ENCODE measurements around the gene CPHXL2. TPM values are rescaled to one million over a fixed set of nuclear protein-coding genes. Genes with fewer than 3 reads are reported as not detected.

Gene CPHXL2
- total RNA-seq, 2 donors from 2014 or later, result not detected

DNA sequence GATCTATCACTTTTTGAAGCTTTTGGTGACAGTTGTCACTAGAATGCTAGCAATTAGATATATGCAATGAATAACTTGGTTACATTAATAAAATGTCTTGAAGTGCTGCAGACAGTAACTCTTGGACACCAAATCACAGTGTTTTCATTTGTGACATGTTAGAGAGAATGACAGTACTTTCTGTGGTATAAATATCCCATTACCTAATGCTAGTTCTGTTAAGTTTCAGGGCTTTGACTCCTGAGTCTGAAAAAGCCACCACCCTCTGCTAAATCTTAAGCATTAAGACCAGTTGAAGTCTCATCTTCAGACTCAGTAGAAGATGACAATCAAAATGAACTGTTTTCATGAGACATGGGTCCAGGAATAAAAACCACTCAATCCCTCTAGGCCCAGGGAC, 10.6 kb upstream of the CPHXL2 start:
- DNase-seq (ENCODE audit: low spot score), result no peak
- H3K9me3 ChIP-seq, result no peaks in the 10 kb centered on the region

DNA sequence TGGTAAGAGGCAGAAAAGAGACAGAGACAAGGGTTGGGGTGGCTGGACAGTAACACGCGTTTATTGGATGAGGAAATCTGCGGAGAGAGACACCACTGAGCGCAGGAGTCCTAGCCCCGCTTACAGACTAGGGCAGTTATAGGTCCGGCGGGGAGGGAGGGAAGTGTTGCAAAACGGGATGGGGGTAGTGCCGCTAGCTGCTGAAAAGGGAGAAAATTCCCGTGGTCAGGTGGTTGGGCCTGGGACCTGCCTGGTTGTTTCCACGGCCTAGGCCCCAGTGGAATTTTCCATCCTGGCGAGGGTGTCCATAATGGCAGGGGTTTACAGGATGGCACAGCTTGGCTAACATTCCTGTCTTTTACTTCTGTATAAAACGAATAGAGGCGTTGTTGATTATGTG, 5.5 kb upstream of the CPHXL2 start:
- 91% methylated on average over 14 of the region's 14 CpGs for WGBS
- H3K4me1 ChIP-seq (replicated peaks), result no peaks in the 10 kb centered on the region
- no peaks in the 10 kb centered on the region for H3K9me3 ChIP-seq
- H3K27ac ChIP-seq, result no peak overlapping the region
- intact Hi-C loops (cut with DNase I), result no loop called here
- H3K27me3 ChIP-seq (replicated peaks; ENCODE audit: insufficient read depth), result no peaks in the 10 kb centered on the region
- no peak overlapping the region for H3K4me3 ChIP-seq
- no peaks in the 10 kb centered on the region for H3K36me3 ChIP-seq
- no peak for DNase-seq (ENCODE audit: low spot score)
- TF ChIP-seq POLR2AphosphoS5 (IDR thresholded peaks at IDR 0.05) (no peak), POLR2A (IDR thresholded peaks at IDR 0.05) (no peak)
- TF ChIP-seq, protein P1, sequence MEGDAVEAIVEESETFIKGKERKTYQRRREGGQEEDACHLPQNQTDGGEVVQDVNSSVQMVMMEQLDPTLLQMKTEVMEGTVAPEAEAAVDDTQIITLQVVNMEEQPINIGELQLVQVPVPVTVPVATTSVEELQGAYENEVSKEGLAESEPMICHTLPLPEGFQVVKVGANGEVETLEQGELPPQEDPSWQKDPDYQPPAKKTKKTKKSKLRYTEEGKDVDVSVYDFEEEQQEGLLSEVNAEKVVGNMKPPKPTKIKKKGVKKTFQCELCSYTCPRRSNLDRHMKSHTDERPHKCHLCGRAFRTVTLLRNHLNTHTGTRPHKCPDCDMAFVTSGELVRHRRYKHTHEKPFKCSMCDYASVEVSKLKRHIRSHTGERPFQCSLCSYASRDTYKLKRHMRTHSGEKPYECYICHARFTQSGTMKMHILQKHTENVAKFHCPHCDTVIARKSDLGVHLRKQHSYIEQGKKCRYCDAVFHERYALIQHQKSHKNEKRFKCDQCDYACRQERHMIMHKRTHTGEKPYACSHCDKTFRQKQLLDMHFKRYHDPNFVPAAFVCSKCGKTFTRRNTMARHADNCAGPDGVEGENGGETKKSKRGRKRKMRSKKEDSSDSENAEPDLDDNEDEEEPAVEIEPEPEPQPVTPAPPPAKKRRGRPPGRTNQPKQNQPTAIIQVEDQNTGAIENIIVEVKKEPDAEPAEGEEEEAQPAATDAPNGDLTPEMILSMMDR (IDR thresholded peaks at IDR 0.05), result no peak

More for the DNA sequence above, 10.6 kb upstream of the CPHXL2 start:
- intact Hi-C loops (cut with DNase I), result no loop called here
- Histone ChIP-seq H3K4me3 (no peak overlapping the region), H3K27me3 (replicated peaks; ENCODE audit: insufficient read depth) (no peaks in the 10 kb centered on the region), H3K4me1 (replicated peaks) (no peaks in the 10 kb centered on the region), H3K27ac (no peak overlapping the region), H3K36me3 (no peaks in the 10 kb centered on the region)
- TF ChIP-seq POLR2AphosphoS5 (IDR thresholded peaks at IDR 0.05), result no peak
- TF ChIP-seq POLR2A (IDR thresholded peaks at IDR 0.05), result no peak
- TF ChIP-seq, protein P1 (IDR thresholded peaks at IDR 0.05), result no peak

DNA sequence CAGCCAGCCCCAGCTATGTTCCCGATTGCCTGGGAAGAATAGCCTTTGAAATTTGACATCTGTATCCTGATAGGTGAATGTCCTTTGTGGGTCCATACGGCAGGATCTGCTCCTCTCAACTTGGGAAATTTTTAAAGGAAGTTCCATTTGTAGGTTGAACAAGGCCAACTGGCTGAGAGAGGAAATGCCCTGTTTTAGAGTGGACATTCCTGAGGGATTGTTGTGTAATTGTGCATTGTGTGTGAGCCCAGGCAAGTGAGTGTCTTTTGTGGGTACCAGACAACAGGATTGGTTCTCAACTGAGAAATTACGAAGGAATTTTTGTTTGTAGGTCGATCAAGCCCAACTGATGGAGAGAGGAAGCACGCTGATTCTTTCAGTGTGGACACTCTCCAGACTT, 2.6 kb upstream of the CPHXL2 start:
- H3K4me1 ChIP-seq (replicated peaks), result no peaks in the 10 kb centered on the region
- H3K36me3 ChIP-seq, result no peaks in the 10 kb centered on the region
- H3K27me3 ChIP-seq (replicated peaks; ENCODE audit: insufficient read depth), result no peaks in the 10 kb centered on the region
- no peak for DNase-seq (ENCODE audit: low spot score)
- intact Hi-C loops (cut with DNase I), result no loop called here
- WGBS, result 84% methylated on average over 5 of the region's 5 CpGs
- H3K27ac ChIP-seq, result no peak overlapping the region
- no peak overlapping the region for H3K4me3 ChIP-seq
- no peaks in the 10 kb centered on the region for H3K9me3 ChIP-seq
- no peak for TF ChIP-seq POLR2AphosphoS5 (IDR thresholded peaks at IDR 0.05)
- TF ChIP-seq, protein P1 (IDR thresholded peaks at IDR 0.05), result no peak

DNA sequence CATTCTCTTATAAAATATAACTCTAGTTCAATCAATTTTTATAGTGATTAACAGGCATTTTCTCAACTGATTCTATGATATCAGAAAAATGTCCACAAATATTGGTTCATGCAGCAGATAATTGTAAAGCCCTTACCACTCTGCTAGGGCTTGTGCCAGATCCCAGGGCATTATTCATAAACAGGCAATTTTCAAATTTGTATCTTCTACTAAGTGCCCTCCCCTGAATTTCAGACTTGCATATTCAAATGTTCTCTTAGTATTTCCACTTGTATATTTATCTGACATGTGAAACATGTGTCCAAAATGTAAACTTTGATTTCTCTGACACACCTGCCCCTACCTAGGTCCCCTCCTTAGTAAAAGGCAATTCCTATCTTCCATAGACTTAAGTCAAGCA, 9.3 kb downstream of the CPHXL2 start:
- H3K9me3 ChIP-seq, result no peaks in the 10 kb centered on the region
- H3K27ac ChIP-seq, result no peak overlapping the region
- intact Hi-C loops (cut with DNase I), result no loop called here
- H3K4me1 ChIP-seq (replicated peaks), result no peaks in the 10 kb centered on the region
- TF ChIP-seq POLR2A (IDR thresholded peaks at IDR 0.05) (no peak), POLR2AphosphoS5 (IDR thresholded peaks at IDR 0.05) (no peak)
- TF ChIP-seq, protein P1 (IDR thresholded peaks at IDR 0.05), result no peak
- no peaks in the 10 kb centered on the region for H3K27me3 ChIP-seq (replicated peaks; ENCODE audit: insufficient read depth)
- no peaks in the 10 kb centered on the region for H3K36me3 ChIP-seq
- H3K4me3 ChIP-seq, result no peak overlapping the region
- DNase-seq (ENCODE audit: low spot score), result no peak

DNA sequence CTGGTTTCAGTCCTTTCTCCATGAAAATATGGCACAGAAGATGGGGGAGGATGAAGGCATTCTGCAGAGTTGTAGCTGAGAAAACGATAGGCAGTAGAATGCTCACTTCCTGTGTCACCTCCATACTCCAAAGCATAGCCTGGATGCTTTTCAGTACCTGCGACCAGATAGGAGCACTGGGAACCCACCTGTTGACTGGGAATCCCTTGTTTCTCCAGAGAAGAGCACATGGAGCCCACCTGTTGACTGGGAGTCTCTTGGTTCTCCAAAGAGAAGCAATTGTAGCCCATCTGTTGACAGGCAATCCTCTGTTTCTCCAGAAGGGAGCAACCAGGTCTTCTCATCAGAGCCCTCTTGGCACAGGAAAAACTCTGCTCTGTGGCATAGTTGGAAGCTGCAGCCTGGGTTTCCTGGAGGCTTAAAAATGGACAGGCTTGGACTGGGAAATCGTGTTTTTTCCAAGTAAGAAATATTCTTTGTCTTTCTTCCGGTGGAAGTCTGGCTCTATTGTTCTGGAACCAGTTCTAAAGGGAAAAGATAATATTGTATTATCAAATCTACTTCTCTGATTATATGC, 16.0 kb downstream of the CPHXL2 start:
- intact Hi-C loops (cut with DNase I), result no loop called here

More for the DNA sequence above, 16.0 kb downstream of the CPHXL2 start:
- WGBS, result 73% methylated on average over 4 of the region's 4 CpGs
- Histone ChIP-seq H3K27me3 (replicated peaks; ENCODE audit: insufficient read depth) (no peaks in the 10 kb centered on the region), H3K4me1 (replicated peaks) (no peaks in the 10 kb centered on the region), H3K9me3 (no peaks in the 10 kb centered on the region), H3K27ac (no peak overlapping the region), H3K4me3 (no peak overlapping the region), H3K36me3 (peaks cover 3 to 9% of the 10 kb centered on the region in 2 donors)
- TF ChIP-seq, protein P1 (IDR thresholded peaks at IDR 0.05), result no peak
- TF ChIP-seq POLR2AphosphoS5 (IDR thresholded peaks at IDR 0.05) (no peak), POLR2A (IDR thresholded peaks at IDR 0.05) (no peak)
- no peak for DNase-seq (ENCODE audit: low spot score)
